AG04450 (cell line): ENCODE results near the gene LYAR. TPM values are rescaled to one million over a fixed set of nuclear protein-coding genes. Genes with fewer than 3 reads are reported as not detected.

Experiments
- CTCF ChIA-PET: fragments of 300-600, 350-600 bp; formaldehyde crosslinking; extraction: SDS; loops from one replicate; lab custom pipeline; 2022; ENCODE audit warnings: antibody characterized with exemption, inconsistent platforms; lab: Charles Lee
- POLR2A ChIA-PET: fragments of 350-600 bp; formaldehyde crosslinking; extraction: SDS; loops from one replicate; lab custom pipeline; 2021; ENCODE audit warnings: antibody characterized with exemption, inconsistent platforms; lab: Yijun Ruan, JAX
- DNase-seq: peaks from one replicate; pipeline ENCODE4 v3.0.0-alpha.2; 2011; ENCODE audit warnings: low read depth, low spot score
- H3K27ac ChIP-seq: one replicate; pipeline ENCODE4 v1.5.1; 2012; ENCODE audit warnings: low read depth, low read length, control low read depth
- H3K27me3 ChIP-seq: one replicate; pipeline ENCODE4 v1.6.0; 2012; ENCODE audit warnings: low read length; ENCODE audit not compliant: control insufficient read depth, insufficient read depth
- H3K4me3 ChIP-seq: 2 replicates; pipeline ENCODE4 v1.5.1; 2011; ENCODE audit warnings: mild to moderate bottlenecking, low read depth, low read length, control low read depth
- H3K9me3 ChIP-seq: 2 replicates; pipeline ENCODE4 v1.5.1; 2012; ENCODE audit warnings: low read length; ENCODE audit not compliant: control insufficient read depth, insufficient read depth
- polyA plus RNA-seq: library from polyadenylated mRNA; depleted of rRNA; stranded (reverse); fragments of >200 nt; gene quantifications from 2 replicates; pipeline ENCODE4 v1.2.3, GENCODE V29; 2011
- TF ChIP-seq, protein P1 (sequence below): IDR thresholded peaks from 2 replicates; pipeline ENCODE4 v1.5.1; 2011; ENCODE audit warnings: low read depth, low read length, control low read depth, inconsistent platforms

Gene LYAR
- polyA plus RNA-seq, 1 experiment, result 7.8 TPM

DNA sequence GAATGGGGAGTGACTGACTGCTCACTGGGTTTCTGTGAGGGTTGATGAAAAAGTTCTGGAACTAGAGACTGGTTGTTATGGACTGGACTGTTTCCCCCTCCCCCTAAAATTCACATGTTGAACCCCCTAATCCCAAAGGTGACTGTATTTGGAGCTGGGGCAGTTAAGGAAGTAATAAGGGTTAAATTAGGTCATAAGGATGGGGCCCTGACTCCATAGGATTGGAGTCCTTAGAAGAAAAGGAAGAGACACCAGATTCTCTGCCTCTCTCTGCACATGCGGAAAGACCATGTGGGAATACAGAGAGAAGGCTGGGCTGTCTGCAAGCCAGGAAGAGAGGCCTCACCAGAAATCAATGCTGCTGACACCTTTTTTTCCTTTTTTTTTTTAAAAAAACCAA is 38.3 kb upstream of the LYAR start:
- DNase-seq, result no peak
- TF ChIP-seq, protein P1, sequence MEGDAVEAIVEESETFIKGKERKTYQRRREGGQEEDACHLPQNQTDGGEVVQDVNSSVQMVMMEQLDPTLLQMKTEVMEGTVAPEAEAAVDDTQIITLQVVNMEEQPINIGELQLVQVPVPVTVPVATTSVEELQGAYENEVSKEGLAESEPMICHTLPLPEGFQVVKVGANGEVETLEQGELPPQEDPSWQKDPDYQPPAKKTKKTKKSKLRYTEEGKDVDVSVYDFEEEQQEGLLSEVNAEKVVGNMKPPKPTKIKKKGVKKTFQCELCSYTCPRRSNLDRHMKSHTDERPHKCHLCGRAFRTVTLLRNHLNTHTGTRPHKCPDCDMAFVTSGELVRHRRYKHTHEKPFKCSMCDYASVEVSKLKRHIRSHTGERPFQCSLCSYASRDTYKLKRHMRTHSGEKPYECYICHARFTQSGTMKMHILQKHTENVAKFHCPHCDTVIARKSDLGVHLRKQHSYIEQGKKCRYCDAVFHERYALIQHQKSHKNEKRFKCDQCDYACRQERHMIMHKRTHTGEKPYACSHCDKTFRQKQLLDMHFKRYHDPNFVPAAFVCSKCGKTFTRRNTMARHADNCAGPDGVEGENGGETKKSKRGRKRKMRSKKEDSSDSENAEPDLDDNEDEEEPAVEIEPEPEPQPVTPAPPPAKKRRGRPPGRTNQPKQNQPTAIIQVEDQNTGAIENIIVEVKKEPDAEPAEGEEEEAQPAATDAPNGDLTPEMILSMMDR, result no peak
- no peak overlapping the region for H3K4me3 ChIP-seq
- peaks cover 3% of the 10 kb centered on the region for H3K27me3 ChIP-seq
- POLR2A ChIA-PET, result no interaction called here
- peaks cover 7% of the 10 kb centered on the region; the same call in 1 of the 2 replicates for H3K9me3 ChIP-seq
- CTCF ChIA-PET, result interaction anchor here (0.6 to 1.9 kb wide), 4 partner anchors 9 to 573 kb away, joined by 3 to 8 read pairs (median 4); no protein-coding TSS in a partner anchor
- H3K27ac ChIP-seq, result no peak overlapping the region

DNA sequence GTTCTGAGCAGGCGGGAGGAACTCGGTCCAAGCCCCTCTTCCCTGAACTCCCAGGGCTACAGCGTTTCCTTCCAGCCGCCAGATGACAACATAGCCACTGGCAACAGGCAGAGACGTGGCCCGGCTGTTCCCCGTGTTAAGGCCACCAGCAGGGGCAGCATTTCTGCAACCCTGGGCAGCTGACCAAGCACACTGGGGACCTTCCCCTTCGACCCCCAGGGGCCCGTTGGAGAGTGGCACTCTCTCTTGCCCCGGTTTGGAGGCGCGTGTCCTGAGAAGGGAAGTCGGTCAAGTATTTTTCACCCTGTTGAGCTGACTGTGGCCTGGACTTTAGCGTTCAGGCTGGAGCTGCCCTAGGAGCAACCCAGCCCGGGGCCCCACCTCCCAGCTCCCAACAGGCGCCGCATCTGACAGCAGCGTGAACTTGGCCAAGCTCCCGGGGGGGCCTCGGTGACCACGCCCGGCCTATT is 37.7 kb upstream of the LYAR start:
- Histone ChIP-seq H3K27me3 (peaks cover 3% of the 10 kb centered on the region), H3K4me3 (no peak overlapping the region), H3K27ac (no peak overlapping the region), H3K9me3 (peaks cover 7% of the 10 kb centered on the region; the same call in 1 of the 2 replicates)
- TF ChIP-seq, protein P1, result peak; percentile 38
- ChIA-PET POLR2A (no interaction called here), CTCF (interaction anchor here (0.6 to 1.9 kb wide), 6 partner anchors 9 to 574 kb away, joined by 3 to 8 read pairs (median 4); no protein-coding TSS in a partner anchor)
- no peak for DNase-seq

DNA sequence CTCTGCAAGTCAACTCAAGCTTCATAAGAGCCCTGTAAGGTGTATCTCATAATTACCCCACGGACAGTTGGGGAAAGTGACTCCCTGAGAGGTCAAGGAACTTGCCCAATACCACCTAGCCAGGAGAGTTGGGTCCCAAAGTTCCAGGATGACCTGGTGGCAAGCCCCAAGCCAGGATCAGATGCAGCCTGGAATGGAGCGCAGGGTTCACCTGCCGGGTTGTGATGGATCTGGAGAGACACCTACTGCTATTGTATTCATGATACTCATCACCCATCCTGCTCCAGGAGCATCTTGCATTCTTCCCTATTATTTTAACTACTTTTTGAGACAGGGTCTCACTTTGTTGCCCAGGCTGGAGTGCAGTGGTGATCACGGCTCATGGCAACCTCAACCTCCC is 36.2 kb upstream of the LYAR start:
- no peak for DNase-seq
- TF ChIP-seq, protein P1, result no peak

DNA sequence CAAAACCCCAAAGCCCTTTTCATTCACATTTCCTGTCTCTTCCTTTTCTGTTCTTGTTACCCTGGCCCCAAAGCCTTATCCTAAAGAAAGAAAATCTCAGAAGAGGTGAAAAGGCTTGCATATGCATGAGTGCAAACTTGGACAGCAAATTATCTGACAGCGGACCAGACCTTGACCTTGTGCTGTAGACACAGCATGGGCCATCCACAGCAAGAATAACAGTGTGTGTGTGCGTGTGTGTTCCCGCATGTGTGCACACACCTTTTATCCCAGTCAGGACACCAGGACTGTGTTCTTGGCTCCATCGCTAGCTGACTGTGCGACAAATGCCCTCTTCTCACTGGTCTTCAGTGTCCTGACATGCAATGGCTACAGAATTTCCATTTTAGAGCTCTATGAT is 35.4 kb upstream of the LYAR start:
- CTCF ChIA-PET, result interaction anchor here (0.7 to 1.4 kb wide), 2 partner anchors 10 to 73 kb away, joined by 3 to 4 read pairs; no protein-coding TSS in a partner anchor
- TF ChIP-seq, protein P1, result no peak
- H3K9me3 ChIP-seq, result peaks cover 7% of the 10 kb centered on the region; the same call in 1 of the 2 replicates

More for the DNA sequence above, 36.2 kb upstream of the LYAR start:
- ChIA-PET CTCF (interaction anchor here (1.4 kb wide), 1 partner anchor 74 kb away, joined by 4 read pairs; no protein-coding TSS in a partner anchor), POLR2A (no interaction called here)
- Histone ChIP-seq H3K4me3 (no peak overlapping the region), H3K9me3 (peaks cover 7% of the 10 kb centered on the region; the same call in 1 of the 2 replicates), H3K27me3 (no peaks in the 10 kb centered on the region), H3K27ac (no peak overlapping the region)

More for the DNA sequence above, 35.4 kb upstream of the LYAR start:
- Histone ChIP-seq H3K4me3 (no peak overlapping the region), H3K27ac (no peak overlapping the region), H3K27me3 (no peaks in the 10 kb centered on the region)
- POLR2A ChIA-PET, result no interaction called here
- DNase-seq, result no peak
